Measurements from ENCODE around the gene DGLUCY. TPM values are rescaled to one million over a fixed set of nuclear protein-coding genes. Genes with fewer than 3 reads are reported as not detected.
"Not testable (repeated sequence)": the region's sequence is repeated elsewhere in the genome, so short reads cannot be mapped to it uniquely, and the experiment has no call there.

DGLUCY gene
- total RNA-seq, 2 experiments from 2014 or later, result 31.9 to 36.1 TPM

DNA sequence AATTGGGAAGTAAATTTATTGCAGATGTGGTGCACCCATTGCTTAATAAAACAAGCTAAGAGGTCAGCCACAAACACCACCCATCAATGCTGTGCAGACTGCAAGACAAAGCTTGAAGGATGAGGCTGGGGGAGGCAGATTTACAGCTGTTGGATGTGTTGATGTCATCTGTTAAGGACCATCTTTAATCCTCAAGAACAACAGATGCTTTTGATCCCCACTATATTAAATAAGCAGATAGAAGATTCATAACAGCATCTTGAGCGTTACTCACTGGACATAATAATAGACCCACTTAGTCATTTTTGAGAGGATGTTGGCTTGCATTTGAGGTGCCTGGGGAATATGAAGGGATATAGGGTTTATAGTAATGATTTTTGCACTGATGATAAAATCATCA is 71.8 kb downstream of the DGLUCY start:
- Mint-ChIP-seq H3K36me3 (peaks cover 33% of the 10 kb centered on the region), H3K27me3 (no peaks in the 10 kb centered on the region), H3K27ac (no peak overlapping the region), H3K9me3 (no peaks in the 10 kb centered on the region), H3K4me1 (no peaks in the 10 kb centered on the region), H3K4me3 (no peak overlapping the region)
- DNase-seq, result no peak

DNA sequence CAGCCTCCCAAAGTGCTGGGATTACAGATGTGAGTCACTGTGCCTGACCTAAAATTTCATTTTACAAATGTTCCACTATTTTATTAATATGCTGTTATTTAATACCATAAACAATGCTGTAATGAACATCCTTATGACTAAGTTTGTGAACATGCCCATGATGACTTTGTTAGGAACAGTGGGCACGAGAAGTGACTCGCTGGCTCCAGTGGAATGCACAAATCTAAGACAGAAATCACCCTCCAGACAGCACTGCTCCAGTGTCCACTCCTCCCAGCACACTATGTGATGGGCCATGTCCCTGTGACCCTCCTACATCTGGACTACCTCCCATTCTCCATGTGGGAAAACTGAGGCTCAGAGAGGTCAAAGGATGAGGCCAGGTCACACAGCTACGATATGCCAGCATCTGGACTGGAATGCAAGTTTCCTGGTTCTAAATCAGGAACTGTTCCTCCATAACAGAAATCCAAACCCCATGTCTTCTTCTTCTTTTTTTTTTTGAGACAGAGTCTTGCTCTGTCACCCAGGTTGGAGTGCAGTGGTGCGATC is 72.7 kb downstream of the DGLUCY start:
- Mint-ChIP-seq H3K9me3 (no peaks in the 10 kb centered on the region), H3K4me1 (no peaks in the 10 kb centered on the region), H3K36me3 (peaks cover 36% of the 10 kb centered on the region), H3K27me3 (no peaks in the 10 kb centered on the region), H3K4me3 (no peak overlapping the region), H3K27ac (no peak overlapping the region)
- DNase-seq, result no peak

DNA sequence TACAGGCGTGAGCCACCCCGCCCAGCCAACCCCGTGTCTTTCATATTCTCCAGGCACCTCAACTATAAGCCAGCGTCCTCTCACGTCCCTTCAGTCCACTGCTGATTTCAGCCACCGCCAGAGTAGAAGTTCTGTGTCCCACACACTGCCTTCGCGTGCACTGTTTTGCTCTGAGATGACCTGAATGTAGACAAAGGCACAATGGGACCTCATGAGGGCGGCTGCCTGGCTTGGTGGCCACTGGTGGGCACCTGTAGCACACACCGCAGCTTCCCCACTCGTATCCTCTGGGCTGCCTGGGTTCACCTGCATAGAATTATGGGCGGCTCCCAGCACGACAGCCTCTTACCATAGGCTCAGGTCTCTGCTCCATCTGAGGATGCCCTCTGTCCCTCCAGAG is 73.4 kb downstream of the DGLUCY start:
- H3K27me3 Mint-ChIP-seq, result no peaks in the 10 kb centered on the region
- no peak overlapping the region for H3K4me3 Mint-ChIP-seq
- peaks cover 38% of the 10 kb centered on the region for H3K36me3 Mint-ChIP-seq
- no peak for DNase-seq
- H3K9me3 Mint-ChIP-seq, result no peaks in the 10 kb centered on the region
- H3K27ac Mint-ChIP-seq, result no peak overlapping the region
- H3K4me1 Mint-ChIP-seq, result no peaks in the 10 kb centered on the region

DNA sequence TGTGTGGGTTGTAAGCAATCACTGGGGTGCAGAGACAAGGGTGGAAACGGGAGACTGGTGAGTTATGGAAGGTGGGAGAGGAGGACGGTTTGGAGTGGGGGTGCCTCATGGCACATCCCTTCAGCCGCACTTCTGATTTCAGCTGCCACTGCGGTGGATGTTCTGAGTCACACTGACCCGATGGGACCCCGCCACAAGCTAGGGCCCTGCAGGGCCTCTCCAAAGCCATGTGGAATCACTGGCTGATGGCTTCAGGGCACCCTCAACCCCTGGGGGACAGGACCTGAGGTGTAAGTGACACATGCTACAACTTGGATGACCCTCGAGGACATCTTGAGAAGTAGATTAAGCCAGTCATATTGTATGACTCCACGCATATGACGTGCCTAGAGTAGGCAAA is 77.0 kb downstream of the DGLUCY start:
- peaks cover 16% of the 10 kb centered on the region for H3K4me1 Mint-ChIP-seq
- no peaks in the 10 kb centered on the region for H3K27me3 Mint-ChIP-seq
- no peaks in the 10 kb centered on the region for H3K9me3 Mint-ChIP-seq
- no peak overlapping the region for H3K4me3 Mint-ChIP-seq
- peaks cover 40% of the 10 kb centered on the region for H3K36me3 Mint-ChIP-seq
- no peak for DNase-seq
- no peak overlapping the region for H3K27ac Mint-ChIP-seq

DNA sequence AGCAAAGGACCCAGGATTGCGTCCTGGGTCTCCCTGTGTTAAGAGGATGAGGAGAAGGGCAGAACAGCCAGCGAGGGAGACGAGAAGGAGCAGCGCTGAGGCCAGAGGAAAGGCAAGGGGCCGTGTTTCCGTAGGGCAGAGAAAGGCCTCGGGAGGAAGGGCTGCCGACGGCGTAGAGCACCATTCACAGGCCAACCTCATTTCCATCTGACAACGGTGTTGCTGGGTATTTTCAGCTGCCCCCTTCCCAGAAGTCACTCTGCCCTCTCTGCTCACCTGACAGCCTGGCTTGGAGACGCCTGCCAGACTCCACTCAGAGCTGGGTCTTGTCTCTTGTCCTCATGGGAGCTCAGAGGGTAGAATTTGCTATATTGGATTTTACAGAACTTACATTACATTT is 79.2 kb downstream of the DGLUCY start:
- Mint-ChIP-seq H3K36me3 (peaks cover 42% of the 10 kb centered on the region), H3K27ac (no peak overlapping the region), H3K4me1 (peaks cover 22% of the 10 kb centered on the region), H3K9me3 (no peaks in the 10 kb centered on the region), H3K4me3 (no peak overlapping the region), H3K27me3 (no peaks in the 10 kb centered on the region)
- DNase-seq, result no peak

DNA sequence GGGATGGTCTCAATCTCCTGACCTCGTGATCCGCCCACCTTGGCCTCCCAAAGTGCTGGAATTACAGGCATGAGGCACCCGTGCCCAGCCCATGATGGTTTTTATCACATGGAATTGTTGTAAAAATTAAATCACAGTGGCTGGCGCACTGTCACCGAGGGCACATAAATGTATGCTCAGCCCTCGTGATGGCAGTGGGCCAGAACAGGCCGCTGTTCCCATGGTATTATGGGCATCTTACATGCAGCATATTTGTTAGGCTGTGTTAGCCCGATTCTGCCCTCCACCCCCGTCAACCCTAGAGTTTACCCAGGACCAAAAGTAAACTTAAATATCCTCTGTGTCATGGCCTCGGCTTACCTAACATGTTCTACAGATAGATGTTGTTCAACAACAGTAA is 82.0 kb downstream of the DGLUCY start:
- Mint-ChIP-seq H3K36me3 (peaks cover 53% of the 10 kb centered on the region), H3K27me3 (no peaks in the 10 kb centered on the region), H3K27ac (no peak overlapping the region), H3K9me3 (peaks cover 5% of the 10 kb centered on the region), H3K4me1 (peaks cover 22% of the 10 kb centered on the region), H3K4me3 (no peak overlapping the region)
- DNase-seq, result no peak

DNA sequence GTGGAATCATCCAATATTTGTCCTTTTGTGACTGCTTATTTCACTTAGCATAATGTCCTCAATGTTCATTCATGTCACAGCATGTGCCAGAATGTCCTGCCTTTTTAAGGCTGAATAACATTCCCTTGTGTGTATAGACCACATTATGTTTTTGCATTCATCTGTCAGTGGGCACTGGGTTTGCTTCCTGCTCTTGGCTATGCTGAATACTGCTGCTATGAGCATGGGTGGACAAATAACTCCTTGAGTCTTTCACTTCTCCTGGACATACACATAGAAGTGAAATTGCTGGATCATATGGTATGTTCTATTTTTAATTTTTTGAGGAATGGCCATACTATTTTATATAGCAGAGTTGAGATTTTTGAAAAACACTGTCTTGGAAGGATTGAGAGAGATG is 83.8 kb downstream of the DGLUCY start:
- Mint-ChIP-seq H3K9me3 (peaks cover 7% of the 10 kb centered on the region), H3K27me3 (no peaks in the 10 kb centered on the region), H3K4me3 (no peak overlapping the region), H3K4me1 (peaks cover 27% of the 10 kb centered on the region), H3K36me3 (peaks cover 52% of the 10 kb centered on the region), H3K27ac (no peak overlapping the region)
- no peak for DNase-seq

DNA sequence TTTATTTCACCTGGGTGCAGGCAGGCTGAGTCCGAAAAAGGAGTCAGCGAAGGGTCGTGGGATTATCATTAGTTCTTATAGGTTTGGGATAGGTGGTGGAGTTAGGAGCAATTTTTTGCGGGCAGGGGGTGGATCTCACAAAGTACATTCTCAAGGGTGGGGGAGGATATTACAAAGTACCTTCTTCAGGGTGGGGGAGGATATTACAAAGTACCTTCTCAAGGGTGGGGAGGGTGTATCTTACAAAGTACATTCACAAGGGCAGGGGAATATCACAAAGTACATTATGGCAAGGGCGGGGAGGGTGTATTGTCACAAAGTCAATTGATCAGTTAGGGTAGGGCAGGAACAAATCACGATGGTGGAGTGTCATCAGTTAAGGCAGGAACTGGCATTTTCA is 86.9 kb downstream of the DGLUCY start:
- not testable (repeated sequence) for H3K27ac Mint-ChIP-seq, H3K9me3 Mint-ChIP-seq, DNase-seq, H3K27me3 Mint-ChIP-seq, H3K4me3 Mint-ChIP-seq
- Mint-ChIP-seq H3K36me3 (peaks cover 68% of the 10 kb centered on the region), H3K4me1 (peaks cover 26% of the 10 kb centered on the region)

DNA sequence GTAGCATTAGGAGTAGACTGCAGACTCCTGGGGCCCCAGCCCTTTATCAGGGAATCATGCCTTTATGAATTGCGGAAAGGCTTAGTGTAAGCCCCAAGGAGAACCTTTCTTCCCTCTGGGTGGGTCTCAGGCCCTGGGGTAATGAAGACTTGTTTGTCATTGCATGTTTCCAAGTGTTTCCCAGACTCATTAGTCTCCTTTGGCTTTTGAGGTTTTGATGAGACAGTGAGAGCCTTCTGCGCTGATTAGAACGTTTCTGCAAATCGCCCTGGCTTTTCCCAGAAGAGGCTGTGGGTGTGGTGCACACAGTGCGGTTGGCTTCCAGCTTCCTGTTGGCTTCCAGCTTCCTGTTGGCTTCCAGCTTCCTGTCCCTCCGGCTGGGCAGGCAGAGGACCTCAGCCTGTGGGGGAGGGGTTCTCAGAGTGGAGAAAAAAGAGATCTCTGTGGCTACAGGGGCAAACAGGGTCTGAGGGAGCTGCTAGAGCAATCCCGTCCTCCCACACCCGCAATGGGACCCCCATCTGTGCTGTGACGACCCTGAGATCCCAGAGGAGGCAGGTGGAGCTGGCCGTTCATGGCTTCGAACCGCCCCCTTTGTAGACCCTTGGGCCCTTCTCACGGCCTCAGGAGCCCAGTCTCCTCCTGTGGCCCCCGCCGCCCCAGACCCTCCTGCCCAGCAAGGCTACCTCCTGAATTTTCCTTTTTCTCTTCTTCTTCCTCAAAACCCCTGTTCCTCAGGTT is 88.5 kb downstream of the DGLUCY start:
- no peak overlapping the region for H3K4me3 Mint-ChIP-seq
- no peaks in the 10 kb centered on the region for H3K27me3 Mint-ChIP-seq
- H3K27ac Mint-ChIP-seq, result peak overlapping the region; percentile 52
- H3K9me3 Mint-ChIP-seq, result peaks cover 7% of the 10 kb centered on the region
- H3K4me1 Mint-ChIP-seq, result peaks cover 25% of the 10 kb centered on the region
- DNase-seq, result peak; percentile 30
- peaks cover 75% of the 10 kb centered on the region for H3K36me3 Mint-ChIP-seq

DNA sequence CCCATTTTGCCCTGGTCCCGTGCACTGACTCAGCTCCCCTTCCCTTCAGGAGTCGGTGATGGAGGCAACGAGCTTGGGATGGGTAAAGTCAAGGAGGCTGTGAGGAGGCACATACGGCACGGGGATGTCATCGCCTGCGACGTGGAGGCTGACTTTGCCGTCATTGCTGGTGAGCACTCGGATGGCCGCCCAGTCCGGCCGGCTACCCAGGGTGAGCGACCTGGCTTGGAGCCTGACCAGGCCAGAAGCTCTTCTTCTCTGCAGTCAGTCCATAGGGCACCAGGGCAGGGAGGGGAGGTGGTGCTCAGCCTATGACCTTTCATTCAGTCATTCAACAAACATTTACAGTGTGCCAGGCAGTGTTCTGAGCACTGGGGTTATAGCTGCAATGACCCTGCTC is 90.8 kb downstream of the DGLUCY start:
- H3K4me1 Mint-ChIP-seq, result peaks cover 20% of the 10 kb centered on the region
- DNase-seq, result no peak
- H3K27me3 Mint-ChIP-seq, result no peaks in the 10 kb centered on the region
- H3K9me3 Mint-ChIP-seq, result peaks cover 7% of the 10 kb centered on the region
- H3K4me3 Mint-ChIP-seq, result no peak overlapping the region
- peak overlapping the region; percentile 78 for H3K27ac Mint-ChIP-seq
- H3K36me3 Mint-ChIP-seq, result peaks cover 73% of the 10 kb centered on the region

DNA sequence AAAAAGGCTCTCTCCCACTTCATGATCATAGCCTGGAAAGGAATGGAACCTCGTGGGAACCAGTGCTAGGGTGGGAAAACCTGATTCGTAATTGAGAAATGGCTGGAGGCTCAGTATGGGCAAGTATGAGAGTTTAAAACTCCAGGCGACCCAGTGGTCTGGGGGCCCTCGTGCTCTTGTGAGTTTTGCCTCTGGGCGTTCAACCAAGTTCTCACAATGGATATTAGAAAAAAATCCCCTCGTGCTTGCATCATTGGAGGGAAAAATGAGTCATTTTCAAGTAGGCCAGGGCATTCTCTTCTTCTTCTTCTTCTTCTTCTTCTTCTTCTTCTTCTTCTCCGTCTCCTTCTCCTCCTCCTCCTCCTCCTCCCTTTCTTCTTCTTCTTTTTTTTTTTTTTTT is 91.6 kb downstream of the DGLUCY start:
- DNase-seq, result peak; percentile 16
- H3K9me3 Mint-ChIP-seq, result peaks cover 6% of the 10 kb centered on the region
- H3K36me3 Mint-ChIP-seq, result peaks cover 72% of the 10 kb centered on the region
- H3K4me3 Mint-ChIP-seq, result no peak overlapping the region
- H3K4me1 Mint-ChIP-seq, result peaks cover 20% of the 10 kb centered on the region
- no peaks in the 10 kb centered on the region for H3K27me3 Mint-ChIP-seq
- H3K27ac Mint-ChIP-seq, result peak overlapping the region; percentile 78

DNA sequence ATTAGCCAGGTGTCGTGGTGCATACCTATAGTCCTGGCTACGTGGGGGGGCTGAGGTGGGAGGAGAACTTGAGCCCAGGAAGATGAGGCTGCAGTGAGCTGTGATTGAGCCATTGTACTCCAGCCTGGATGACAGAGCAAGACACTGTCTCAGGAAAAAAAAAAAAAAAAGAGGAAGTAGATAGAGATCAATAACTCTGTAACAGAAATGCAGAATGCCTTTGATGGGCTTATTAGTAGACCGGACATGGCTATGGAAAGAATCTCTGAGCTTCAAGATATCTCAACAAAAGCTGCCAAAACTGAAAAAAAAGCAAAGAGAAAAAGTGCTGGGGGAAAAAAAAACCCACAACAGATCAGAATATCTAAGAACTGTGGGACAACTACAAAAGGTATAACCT is 93.1 kb downstream of the DGLUCY start:
- Mint-ChIP-seq H3K4me3 (no peak overlapping the region), H3K27me3 (no peaks in the 10 kb centered on the region), H3K36me3 (peaks cover 69% of the 10 kb centered on the region), H3K4me1 (peaks cover 20% of the 10 kb centered on the region), H3K9me3 (no peaks in the 10 kb centered on the region), H3K27ac (no peak overlapping the region)
- no peak for DNase-seq

DNA sequence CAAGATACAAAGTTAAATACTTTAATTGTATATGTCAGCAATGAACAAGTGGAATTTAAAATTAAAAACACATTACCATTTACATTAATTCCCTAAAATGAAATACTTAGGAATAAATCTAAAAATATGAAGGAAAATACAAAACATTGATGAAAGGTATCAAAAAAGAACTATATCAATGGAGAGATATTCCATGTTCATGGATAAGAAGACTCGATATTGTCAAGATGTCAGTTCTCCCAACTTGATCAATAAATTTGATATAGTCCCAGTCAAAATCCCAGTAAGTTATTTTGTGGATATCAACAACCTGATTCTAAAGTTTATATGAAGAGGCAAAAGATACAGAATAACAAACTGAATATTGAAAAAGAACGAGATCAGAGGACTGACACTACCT is 97.1 kb downstream of the DGLUCY start:
- no peak overlapping the region for H3K27ac Mint-ChIP-seq
- no peak overlapping the region for H3K4me3 Mint-ChIP-seq
- no peak for DNase-seq
- H3K4me1 Mint-ChIP-seq, result peaks cover under 1% of the 10 kb centered on the region
- peaks cover 53% of the 10 kb centered on the region for H3K36me3 Mint-ChIP-seq
- no peaks in the 10 kb centered on the region for H3K27me3 Mint-ChIP-seq
- no peaks in the 10 kb centered on the region for H3K9me3 Mint-ChIP-seq

DNA sequence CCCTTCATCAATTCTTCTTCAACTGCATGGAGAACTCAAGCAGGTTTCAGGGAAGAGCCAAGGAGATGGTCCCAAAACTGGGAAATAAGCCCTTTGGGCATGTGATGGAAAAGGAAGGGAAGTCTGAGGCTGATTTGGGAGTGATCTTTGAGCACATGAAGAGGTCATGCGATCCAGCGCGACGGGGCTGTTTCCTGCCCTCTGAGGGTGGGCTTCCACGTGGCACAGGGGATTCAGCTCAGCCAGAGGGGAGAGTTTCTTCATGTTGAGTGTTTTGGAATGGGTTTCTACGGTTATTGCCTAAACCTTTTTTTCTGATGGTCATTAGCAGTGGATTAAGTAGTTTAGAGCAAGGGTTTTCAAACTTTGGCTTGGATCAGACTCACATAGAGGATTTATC is 100.4 kb downstream of the DGLUCY start:
- Mint-ChIP-seq H3K9me3 (no peaks in the 10 kb centered on the region), H3K4me1 (no peaks in the 10 kb centered on the region), H3K4me3 (no peak overlapping the region), H3K27me3 (no peaks in the 10 kb centered on the region), H3K36me3 (peaks cover 34% of the 10 kb centered on the region), H3K27ac (no peak overlapping the region)
- DNase-seq, result no peak

DNA sequence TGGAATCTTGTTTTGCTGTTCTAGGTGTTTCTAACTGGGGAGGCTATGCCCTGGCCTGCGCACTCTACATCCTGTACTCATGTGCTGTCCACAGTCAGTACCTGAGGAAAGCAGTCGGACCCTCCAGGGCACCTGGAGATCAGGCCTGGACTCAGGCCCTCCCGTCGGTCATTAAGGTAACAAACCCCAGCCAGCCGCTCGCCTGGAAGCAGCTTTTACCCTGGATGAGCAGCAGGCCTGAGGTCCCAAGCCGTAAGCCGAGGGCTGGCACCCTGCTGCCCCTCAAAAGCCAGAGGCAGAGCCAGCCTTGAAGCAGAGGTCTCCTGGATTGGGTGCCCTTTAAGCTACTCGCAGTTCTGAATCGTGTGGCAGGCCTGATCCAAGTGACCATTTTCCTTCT is 101.5 kb downstream of the DGLUCY start:
- H3K27ac Mint-ChIP-seq, result no peak overlapping the region
- DNase-seq, result no peak
- H3K9me3 Mint-ChIP-seq, result no peaks in the 10 kb centered on the region
- no peak overlapping the region for H3K4me3 Mint-ChIP-seq
- peaks cover 3% of the 10 kb centered on the region for H3K4me1 Mint-ChIP-seq
- H3K27me3 Mint-ChIP-seq, result no peaks in the 10 kb centered on the region
- peaks cover 35% of the 10 kb centered on the region for H3K36me3 Mint-ChIP-seq

DNA sequence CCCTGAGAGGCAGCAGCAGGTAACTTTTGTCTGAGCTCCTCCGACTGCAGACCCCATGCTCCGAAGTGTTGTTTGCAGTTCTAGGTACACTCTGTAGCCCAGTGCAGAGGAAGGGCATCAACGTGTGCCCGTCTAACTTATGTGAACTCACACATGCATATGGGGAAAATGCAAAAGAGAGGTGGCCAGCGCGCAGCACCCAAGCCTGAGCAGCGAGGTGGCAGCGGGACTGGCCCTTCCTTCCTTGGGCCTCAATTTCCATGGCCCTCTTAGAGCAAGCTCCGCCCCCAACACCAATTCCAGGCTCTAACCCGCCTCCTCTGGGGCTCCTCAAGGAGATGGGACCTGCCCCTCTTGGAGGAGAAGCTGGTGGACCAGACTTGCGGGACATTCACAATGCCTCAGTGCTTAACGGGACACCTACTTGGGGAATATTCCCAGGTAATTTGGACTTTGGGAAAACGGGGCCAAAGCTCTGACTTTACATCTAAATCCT is 102.9 kb downstream of the DGLUCY start:
- Mint-ChIP-seq H3K27ac (no peak overlapping the region), H3K4me3 (no peak overlapping the region), H3K4me1 (peaks cover 7% of the 10 kb centered on the region), H3K36me3 (peaks cover 38% of the 10 kb centered on the region), H3K9me3 (peaks cover under 1% of the 10 kb centered on the region), H3K27me3 (no peaks in the 10 kb centered on the region)
- DNase-seq, result no peak

All from activated naive CD8-positive, alpha-beta T cell treated with anti-CD3 and anti-CD28 coated beads for 36 hours (primary cell).